Neuronal stem cell (in vitro differentiated cells): ENCODE results near the gene CAMLG. TPM values are rescaled to one million over a fixed set of nuclear protein-coding genes. Genes with fewer than 3 reads are reported as not detected.

Experiments
- DNase-seq: peaks from one replicate; pipeline ENCODE4 v3.0.0-alpha.2; 2013; ENCODE audit warnings: low spot score
- H2AFZ ChIP-seq: one replicate; pipeline ENCODE4 v1.6.1; 2013; ENCODE audit warnings: mild to moderate bottlenecking, low read length, inconsistent platforms
- H2AK5ac ChIP-seq: 2 replicates; pipeline ENCODE4 v1.6.1; 2013; ENCODE audit warnings: low read depth, mild to moderate bottlenecking, inconsistent platforms, low read length, moderate library complexity, mixed read lengths
- H2BK120ac ChIP-seq: 2 replicates; pipeline ENCODE4 v1.6.1; 2013; ENCODE audit warnings: low read depth, mild to moderate bottlenecking, inconsistent platforms, low read length, moderate library complexity, mixed read lengths
- H2BK12ac ChIP-seq: one replicate; pipeline ENCODE4 v1.6.1; 2013; ENCODE audit warnings: low read length, inconsistent platforms
- H2BK15ac ChIP-seq: 2 replicates; pipeline ENCODE4 v1.6.1; 2013; ENCODE audit warnings: mild to moderate bottlenecking, low read length, inconsistent platforms, mixed read lengths
- H2BK5ac ChIP-seq: one replicate; pipeline ENCODE4 v1.6.1; 2013; ENCODE audit warnings: inconsistent platforms, mild to moderate bottlenecking, low read length, moderate library complexity
- H3K14ac ChIP-seq: one replicate; pipeline ENCODE4 v1.6.1; 2013; ENCODE audit warnings: low read length, inconsistent platforms
- H3K18ac ChIP-seq: 2 replicates; pipeline ENCODE4 v1.6.1; 2013; ENCODE audit warnings: low read length, inconsistent platforms
- H3K23ac ChIP-seq: 2 replicates; pipeline ENCODE4 v1.6.1; 2013; ENCODE audit warnings: low read depth, mild to moderate bottlenecking, mixed read lengths, low read length, inconsistent platforms; ENCODE audit not compliant: poor library complexity
- H3K27ac ChIP-seq: replicated peaks from 3 replicates; pipeline ENCODE4 v1.5.1; 2013; ENCODE audit warnings: low read length, inconsistent platforms
- H3K27me3 ChIP-seq, 3 experiments: 2 replicates each; pipeline ENCODE4 v1.6.1; 2013; ENCODE audit warnings: low read length in 3 of 3, mild to moderate bottlenecking in 2 of 3, inconsistent platforms in 1 of 3, low read depth in 1 of 3, mixed read lengths in 1 of 3, moderate library complexity in 1 of 3; ENCODE audit not compliant: control insufficient read depth in 3 of 3, insufficient read depth in 3 of 3
- H3K36me3 ChIP-seq, 2 donors: replicated peaks in 1 of 2; 2 replicates each; pipeline ENCODE4 v1.6.1; 2013; ENCODE audit warnings: low read length in 2 of 2; ENCODE audit not compliant: control insufficient read depth in 2 of 2, insufficient read depth in 2 of 2
- H3K4ac ChIP-seq: 2 replicates; pipeline ENCODE4 v1.6.1; 2013; ENCODE audit warnings: inconsistent platforms, mild to moderate bottlenecking, low read length, moderate library complexity
- H3K4me1 ChIP-seq, 2 donors: 1 replicate in 1 of 2; 2 replicates in 1 of 2; pipeline ENCODE4 v1.6.1; 2013; ENCODE audit warnings: low read length in 2 of 2, low read depth in 1 of 2; ENCODE audit not compliant: control insufficient read depth in 2 of 2, insufficient read depth in 1 of 2
- H3K4me2 ChIP-seq: one replicate; pipeline ENCODE4 v1.6.1; 2013; ENCODE audit warnings: mild to moderate bottlenecking, low read length, inconsistent platforms; ENCODE audit not compliant: insufficient read depth, poor library complexity, severe bottlenecking
- H3K4me3 ChIP-seq, 2 donors: 2 replicates each; pipeline ENCODE4 v1.5.1; 2013; ENCODE audit warnings: low read length in 2 of 2, mild to moderate bottlenecking in 2 of 2, inconsistent platforms in 1 of 2, moderate library complexity in 1 of 2
- H3K79me1 ChIP-seq: one replicate; pipeline ENCODE4 v1.6.1; 2013; ENCODE audit warnings: low read depth, mild to moderate bottlenecking, inconsistent platforms, low read length, moderate library complexity
- H3K9ac ChIP-seq: one replicate; pipeline ENCODE4 v1.6.1; 2013; ENCODE audit warnings: mild to moderate bottlenecking, low read depth, low read length, inconsistent platforms; ENCODE audit not compliant: poor library complexity
- H3K9me3 ChIP-seq, 2 donors: replicated peaks in 1 of 2; 2 replicates each; pipeline versions ENCODE3 to v1.6.1; 2013; ENCODE audit warnings: low read length in 2 of 2, mild to moderate bottlenecking in 2 of 2, inconsistent platforms in 1 of 2, low read depth in 1 of 2, mixed read lengths in 1 of 2, moderate library complexity in 1 of 2; ENCODE audit not compliant: control insufficient read depth in 2 of 2, insufficient read depth in 1 of 2
- H4K8ac ChIP-seq: one replicate; pipeline ENCODE4 v1.6.1; 2013; ENCODE audit warnings: low read depth, mild to moderate bottlenecking, inconsistent platforms, low read length, moderate library complexity
- H4K91ac ChIP-seq: one replicate; pipeline ENCODE4 v1.6.1; 2013; ENCODE audit warnings: low read length, low read depth, mild to moderate bottlenecking, inconsistent platforms; ENCODE audit not compliant: poor library complexity
- WGBS, 2 donors: extraction: QIAGEN DNeasy Blood & Tissue Kit; methylation state at CpG; one replicate each; pipeline ENCODE4 v1.1.7; 2013; ENCODE audit warnings: missing lambda C conversion rate in 2 of 2, mixed read lengths in 1 of 2; ENCODE audit not compliant: insufficient read length in 2 of 2, insufficient replicate concordance in 1 of 2; ENCODE audit errors: extremely low coverage in 2 of 2; 5-methylcytosine and 5-hydroxymethylcytosine counted together
- small RNA-seq: library from polyadenylated mRNA; stranded (forward); fragments of <200 nt; extraction: miRNeasy Mini kit (QIAGEN cat#:217004); gene quantifications from one replicate; pipeline ENCODE3, GENCODE V24; 2013; ENCODE audit not compliant: insufficient read depth

CAMLG gene

DNA sequence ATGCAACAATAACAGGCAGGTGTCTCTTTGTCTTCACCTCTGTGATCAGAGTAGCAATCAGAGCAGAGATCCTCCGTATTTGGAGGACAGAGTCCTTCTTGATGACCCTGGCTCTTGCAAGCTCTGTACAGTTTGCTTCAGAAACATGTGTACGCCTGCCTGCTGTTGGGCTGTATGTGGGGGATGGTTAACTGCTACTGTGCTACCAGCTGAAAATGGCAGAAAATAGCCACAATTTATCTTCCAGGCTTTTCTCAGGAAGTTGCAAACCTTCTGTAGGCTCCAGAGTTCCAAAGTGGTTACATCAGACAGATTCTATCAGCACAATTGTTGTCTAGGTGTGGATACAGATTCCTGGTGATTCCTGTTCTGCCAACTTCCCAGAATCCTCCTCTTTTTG lies 55.7 kb downstream of the CAMLG start:
- Histone ChIP-seq H3K4me2 (no peak overlapping the region), H4K8ac (no peak overlapping the region), H3K27ac (no peak overlapping the region), H3K4me1 (no peaks in the 10 kb centered on the region), H3K9ac (no peak overlapping the region), H3K23ac (no peak overlapping the region), H2BK12ac (no peak overlapping the region), H3K14ac (no peak overlapping the region), H2BK120ac (no peak overlapping the region), H3K4ac (no peak overlapping the region), H2AFZ (no peak overlapping the region), H3K18ac (no peak overlapping the region), H3K79me1 (no peaks in the 10 kb centered on the region), H2AK5ac (no peak overlapping the region), H3K27me3 (no peaks in the 10 kb centered on the region), H3K9me3 (no peaks in the 10 kb centered on the region), H4K91ac (no peak overlapping the region), H2BK15ac (no peak overlapping the region), H3K36me3 (peaks cover 24 to 96% of the 10 kb centered on the region in 2 donors), H3K4me3 (no peak overlapping the region), H2BK5ac (no peak overlapping the region)
- DNase-seq: no peak
- no CpG with 5 or more reads among the region's 2 CpGs for WGBS, 2 donors

DNA sequence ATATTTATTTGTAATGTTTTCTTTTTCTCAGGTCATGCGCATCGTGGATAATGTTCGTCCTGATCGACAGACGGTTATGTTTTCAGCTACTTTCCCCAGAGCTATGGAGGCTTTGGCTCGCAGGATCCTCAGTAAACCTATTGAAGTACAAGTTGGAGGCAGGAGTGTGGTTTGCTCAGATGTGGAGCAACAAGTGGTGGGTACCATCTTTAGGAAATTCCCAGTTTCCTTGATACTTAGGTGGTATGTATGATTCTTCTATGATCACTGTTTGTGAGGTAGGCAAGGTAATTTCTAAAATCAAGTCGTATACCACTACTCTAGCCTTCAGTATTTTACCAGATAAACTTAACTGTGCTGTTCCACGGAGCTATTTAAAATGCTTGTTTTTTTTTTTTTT lies 56.5 kb downstream of the CAMLG start:
- Histone ChIP-seq H2BK5ac (no peak overlapping the region), H2BK12ac (no peak overlapping the region), H3K36me3 (peaks cover 24 to 96% of the 10 kb centered on the region in 2 donors), H3K79me1 (no peaks in the 10 kb centered on the region), H3K14ac (no peak overlapping the region), H2AK5ac (no peak overlapping the region), H2BK15ac (no peak overlapping the region), H3K27ac (no peak overlapping the region), H3K9me3 (no peaks in the 10 kb centered on the region), H3K23ac (no peak overlapping the region), H3K27me3 (no peaks in the 10 kb centered on the region), H3K18ac (no peak overlapping the region), H4K8ac (no peak overlapping the region), H2BK120ac (no peak overlapping the region), H3K4ac (no peak overlapping the region), H2AFZ (no peak overlapping the region), H3K4me1 (no peaks in the 10 kb centered on the region), H4K91ac (no peak overlapping the region), H3K4me3 (no peak overlapping the region), H3K4me2 (no peak overlapping the region), H3K9ac (no peak overlapping the region)
- WGBS, 2 donors: no CpG with 5 or more reads among the region's 8 CpGs
- DNase-seq: no peak

DNA sequence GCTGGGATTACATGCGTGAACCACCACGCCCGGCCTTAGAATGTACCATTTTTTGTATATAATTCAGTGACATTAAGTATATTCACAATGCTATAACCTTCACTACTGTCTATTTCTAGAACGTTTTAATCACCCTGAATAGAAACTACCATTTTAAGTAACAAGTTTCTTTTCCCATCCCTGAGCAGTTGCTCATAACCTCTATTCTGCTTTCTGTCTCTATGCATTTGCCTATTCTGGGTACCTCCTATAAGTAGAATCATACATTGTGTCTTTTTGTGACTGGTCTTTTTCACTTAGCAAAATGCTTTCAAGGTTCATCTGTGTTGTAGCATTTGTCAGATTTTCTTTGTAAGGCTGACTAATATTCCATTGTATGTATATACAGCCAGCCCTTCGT lies 60.1 kb downstream of the CAMLG start:
- no peak overlapping the region for H3K23ac ChIP-seq
- H3K4me3 ChIP-seq: no peak overlapping the region
- no peak overlapping the region for H2AK5ac ChIP-seq
- H3K27ac ChIP-seq: no peak overlapping the region
- H3K4me2 ChIP-seq: no peak overlapping the region
- H3K18ac ChIP-seq: no peak overlapping the region
- H4K91ac ChIP-seq: no peak overlapping the region
- no peak for DNase-seq
- H2BK120ac ChIP-seq: no peak overlapping the region
- no peak overlapping the region for H3K9ac ChIP-seq
- no CpG with 5 or more reads among the region's 5 CpGs for WGBS, 2 donors
- no peak overlapping the region for H4K8ac ChIP-seq
- no peak overlapping the region for H2BK15ac ChIP-seq
- H2BK12ac ChIP-seq: no peak overlapping the region
- H3K9me3 ChIP-seq: no peaks in the 10 kb centered on the region
- no peaks in the 10 kb centered on the region for H3K79me1 ChIP-seq
- H2AFZ ChIP-seq: no peak overlapping the region
- no peaks in the 10 kb centered on the region for H3K4me1 ChIP-seq
- no peak overlapping the region for H2BK5ac ChIP-seq
- H3K14ac ChIP-seq: no peak overlapping the region
- H3K4ac ChIP-seq: no peak overlapping the region
- peaks cover 22 to 96% of the 10 kb centered on the region in 2 donors for H3K36me3 ChIP-seq
- H3K27me3 ChIP-seq: no peaks in the 10 kb centered on the region

Small RNA genes lying within 50 kb of the gene (small RNA-seq; reads per million reads assigned to genes)
- not detected for gene RNU6-1164P
- gene RNU6-757P: not detected
